ENCODE results near the gene FICD.
A peak's percentile ranks its signal among the peaks of the same experiment; 100 is the strongest.

Gene FICD

DNA sequence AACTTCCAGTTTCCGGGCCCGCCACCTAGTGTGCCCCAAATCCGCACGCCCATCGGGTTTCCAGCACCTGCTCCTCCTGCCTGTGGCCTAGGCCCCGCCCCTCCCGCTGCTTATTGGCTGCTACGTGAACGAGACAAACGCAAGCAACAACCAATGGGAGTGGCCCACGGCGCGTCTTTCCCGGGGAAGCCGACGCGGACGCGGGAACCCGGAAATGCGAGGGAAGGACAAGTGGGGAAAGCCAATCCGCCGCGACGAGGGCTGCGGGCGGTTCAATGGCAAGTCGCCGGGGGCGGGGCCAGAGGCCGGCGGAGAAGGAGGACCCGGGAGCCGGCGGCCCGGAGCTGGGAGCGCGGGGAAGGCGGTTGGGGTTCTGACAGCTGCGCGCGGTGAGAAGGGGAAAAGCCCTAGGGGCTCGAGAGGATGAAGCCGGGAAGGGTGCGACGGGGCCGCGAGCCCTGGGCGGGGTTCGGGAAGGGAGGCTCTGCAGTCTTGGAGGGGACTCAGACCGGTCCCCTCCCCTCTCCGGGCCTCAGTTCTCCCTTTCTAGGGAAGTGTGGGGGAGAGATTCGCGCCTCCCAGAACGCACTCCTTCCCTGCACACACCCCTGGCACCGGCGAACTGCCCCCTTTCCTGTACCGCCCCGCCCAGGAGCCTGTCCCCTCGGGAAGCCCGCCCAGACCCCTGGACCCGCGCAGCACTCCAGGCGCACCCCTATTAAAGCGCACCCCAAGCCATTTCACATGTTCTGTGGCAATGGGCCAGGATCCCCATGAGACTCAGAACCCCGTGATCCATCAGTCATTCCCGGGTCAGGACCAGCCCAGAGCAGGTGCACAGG is at the start of gene FICD:
Gene FICD, plus strand, starts transcription at position 305 of the 842 bp plus-strand sequence. CDS start 1,696 bp downstream, outside the sequence.
- Histone ChIP-seq H3K4me1 (ENCODE audit: insufficient read depth, poor library complexity, severe bottlenecking) (no peaks in the 10 kb centered on the region), H3K27me3 (ENCODE audit: insufficient read depth, poor library complexity, severe bottlenecking) (no peaks in the 10 kb centered on the region), H3K27ac (ENCODE audit: poor library complexity, severe bottlenecking) (no peak within 1 kb of the TSS), H3K36me3 (ENCODE audit: low read depth) (peaks cover 20% of the 10 kb centered on the region), H3K9me3 (ENCODE audit: severe bottlenecking) (no peaks in the 10 kb centered on the region), H3K4me3 (ENCODE audit: severe bottlenecking) (peak within 1 kb of the TSS; percentile 60)
- TF ChIP-seq, protein P1, sequence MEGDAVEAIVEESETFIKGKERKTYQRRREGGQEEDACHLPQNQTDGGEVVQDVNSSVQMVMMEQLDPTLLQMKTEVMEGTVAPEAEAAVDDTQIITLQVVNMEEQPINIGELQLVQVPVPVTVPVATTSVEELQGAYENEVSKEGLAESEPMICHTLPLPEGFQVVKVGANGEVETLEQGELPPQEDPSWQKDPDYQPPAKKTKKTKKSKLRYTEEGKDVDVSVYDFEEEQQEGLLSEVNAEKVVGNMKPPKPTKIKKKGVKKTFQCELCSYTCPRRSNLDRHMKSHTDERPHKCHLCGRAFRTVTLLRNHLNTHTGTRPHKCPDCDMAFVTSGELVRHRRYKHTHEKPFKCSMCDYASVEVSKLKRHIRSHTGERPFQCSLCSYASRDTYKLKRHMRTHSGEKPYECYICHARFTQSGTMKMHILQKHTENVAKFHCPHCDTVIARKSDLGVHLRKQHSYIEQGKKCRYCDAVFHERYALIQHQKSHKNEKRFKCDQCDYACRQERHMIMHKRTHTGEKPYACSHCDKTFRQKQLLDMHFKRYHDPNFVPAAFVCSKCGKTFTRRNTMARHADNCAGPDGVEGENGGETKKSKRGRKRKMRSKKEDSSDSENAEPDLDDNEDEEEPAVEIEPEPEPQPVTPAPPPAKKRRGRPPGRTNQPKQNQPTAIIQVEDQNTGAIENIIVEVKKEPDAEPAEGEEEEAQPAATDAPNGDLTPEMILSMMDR (IDR thresholded peaks at IDR 0.05; ENCODE audit: poor library complexity, severe bottlenecking), result no peak
- ATAC-seq (ENCODE audit: low read depth), result peak; percentile 90
- DNase-seq (ENCODE audit: low spot score), result peak; percentile 100

DNA sequence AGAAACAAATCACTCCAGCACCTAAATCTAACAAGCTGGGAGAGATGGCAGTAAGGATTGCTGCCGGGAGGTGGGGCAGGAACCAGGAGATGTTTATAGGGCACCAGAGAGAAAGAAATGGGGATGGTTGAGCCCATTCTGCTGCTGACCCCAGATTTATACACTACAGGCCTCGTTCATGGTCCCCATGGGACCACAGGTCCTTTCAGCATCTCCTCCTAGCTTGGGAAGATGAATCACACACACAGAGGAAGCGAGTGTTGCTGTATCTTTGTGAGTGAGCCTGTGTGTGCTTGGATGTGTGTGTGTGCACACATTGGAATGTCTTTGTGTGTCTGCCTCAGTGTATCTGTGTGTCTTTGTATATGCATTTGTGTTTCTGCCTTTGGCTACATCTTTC is 49.7 kb upstream of the FICD start:
- TF ChIP-seq, protein P1 (IDR thresholded peaks at IDR 0.05; ENCODE audit: poor library complexity, severe bottlenecking), result no peak
- H3K4me3 ChIP-seq (ENCODE audit: severe bottlenecking), result no peak overlapping the region
- ATAC-seq (ENCODE audit: low read depth) (no peak), DNase-seq (ENCODE audit: low spot score) (no peak)
- H3K27me3 ChIP-seq (ENCODE audit: insufficient read depth, poor library complexity, severe bottlenecking), result no peaks in the 10 kb centered on the region
- H3K36me3 ChIP-seq (ENCODE audit: low read depth), result no peaks in the 10 kb centered on the region
- H3K4me1 ChIP-seq (ENCODE audit: insufficient read depth, poor library complexity, severe bottlenecking), result no peaks in the 10 kb centered on the region
- H3K9me3 ChIP-seq (ENCODE audit: severe bottlenecking), result no peaks in the 10 kb centered on the region
- H3K27ac ChIP-seq (ENCODE audit: poor library complexity, severe bottlenecking), result no peak overlapping the region

DNA sequence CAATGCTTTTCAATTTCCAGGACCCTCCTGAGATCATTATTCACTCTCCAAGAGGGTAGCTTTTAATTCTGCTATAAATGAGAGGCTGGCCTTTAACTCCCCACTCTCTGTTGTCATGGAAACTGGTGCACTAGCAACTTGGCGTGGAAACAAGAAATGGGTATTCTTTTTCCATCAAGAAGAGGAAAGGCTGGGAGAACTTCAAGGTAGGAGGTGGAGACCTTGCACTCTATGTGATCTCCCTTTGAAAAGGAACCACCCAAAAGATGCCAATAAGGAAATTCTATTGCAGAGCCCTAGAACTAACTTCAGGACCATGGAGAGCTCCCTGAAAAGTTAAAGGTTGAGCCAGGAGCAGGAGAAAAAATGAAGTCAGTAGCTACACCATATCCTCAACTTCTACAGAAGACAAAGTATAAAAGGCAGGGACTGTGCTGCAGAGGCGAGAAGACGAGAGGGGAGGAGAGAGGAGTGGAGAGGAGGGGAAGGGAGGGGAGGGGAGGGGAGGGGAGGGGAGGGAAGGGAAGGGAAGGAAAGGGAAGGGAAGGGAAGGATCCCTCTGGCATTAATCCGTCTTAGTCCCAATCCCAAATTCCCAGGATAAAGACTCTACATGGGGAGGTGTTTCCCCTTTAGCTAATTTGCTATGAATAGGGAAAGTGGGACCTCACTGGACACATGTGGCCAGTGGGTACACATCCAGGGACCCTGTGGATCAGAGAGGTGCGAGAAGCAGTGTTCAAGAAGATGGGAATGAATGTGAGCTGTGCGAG is 46.7 kb upstream of the FICD start:
- Histone ChIP-seq H3K27me3 (ENCODE audit: insufficient read depth, poor library complexity, severe bottlenecking) (no peaks in the 10 kb centered on the region), H3K4me3 (ENCODE audit: severe bottlenecking) (no peak overlapping the region), H3K4me1 (ENCODE audit: insufficient read depth, poor library complexity, severe bottlenecking) (no peaks in the 10 kb centered on the region), H3K36me3 (ENCODE audit: low read depth) (no peaks in the 10 kb centered on the region), H3K9me3 (ENCODE audit: severe bottlenecking) (no peaks in the 10 kb centered on the region), H3K27ac (ENCODE audit: poor library complexity, severe bottlenecking) (no peak overlapping the region)
- TF ChIP-seq, protein P1 (IDR thresholded peaks at IDR 0.05; ENCODE audit: poor library complexity, severe bottlenecking), result no peak
- DNase-seq (ENCODE audit: low spot score) (no peak), ATAC-seq (ENCODE audit: low read depth) (no peak)

DNA sequence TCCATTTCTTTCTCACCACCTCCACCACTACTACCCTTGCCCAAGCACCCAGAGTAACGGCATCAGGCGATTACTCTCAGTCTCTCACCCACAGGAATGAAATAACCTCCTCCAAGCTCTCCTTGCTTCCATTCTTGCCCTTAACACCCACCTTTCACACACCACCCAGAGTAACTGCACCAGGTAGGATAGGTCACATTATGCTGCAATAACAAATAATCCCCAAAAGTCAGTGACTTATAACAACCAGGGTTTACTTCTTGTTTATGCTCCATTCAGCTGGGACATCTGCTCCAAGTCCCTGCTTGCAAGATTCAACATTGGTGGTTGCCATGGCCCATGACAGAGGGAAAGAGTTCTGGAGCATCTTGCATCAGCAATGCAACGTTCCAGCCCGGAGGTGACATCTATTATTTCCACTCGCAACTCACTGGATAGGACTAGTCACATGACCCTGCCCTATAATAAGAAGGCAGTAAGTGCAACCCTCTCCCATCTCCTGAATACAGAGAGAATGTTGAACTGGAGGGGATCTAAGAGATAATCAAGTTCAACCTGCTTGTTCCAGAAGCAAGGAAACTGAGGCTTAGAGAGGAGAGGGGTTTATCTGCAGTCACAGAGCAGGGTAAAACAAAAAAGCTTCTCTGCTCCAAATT is 41.5 kb upstream of the FICD start:
- Histone ChIP-seq H3K9me3 (ENCODE audit: severe bottlenecking) (no peaks in the 10 kb centered on the region), H3K27ac (ENCODE audit: poor library complexity, severe bottlenecking) (no peak overlapping the region), H3K4me1 (ENCODE audit: insufficient read depth, poor library complexity, severe bottlenecking) (no peaks in the 10 kb centered on the region), H3K36me3 (ENCODE audit: low read depth) (no peaks in the 10 kb centered on the region), H3K27me3 (ENCODE audit: insufficient read depth, poor library complexity, severe bottlenecking) (no peaks in the 10 kb centered on the region), H3K4me3 (ENCODE audit: severe bottlenecking) (no peak overlapping the region)
- ATAC-seq (ENCODE audit: low read depth) (no peak), DNase-seq (ENCODE audit: low spot score) (no peak)
- TF ChIP-seq, protein P1 (IDR thresholded peaks at IDR 0.05; ENCODE audit: poor library complexity, severe bottlenecking), result no peak

Data from RWPE2 (cell line).